HepG2 (cell line): Measurements from ENCODE around the gene ZNF500. TPM values are rescaled to one million over a fixed set of nuclear protein-coding genes. Genes with fewer than 3 reads are reported as not detected.

Experiments used
- ARNT ChIP-seq: fragments of 450-650 bp; IDR thresholded peaks from 2 replicates; pipeline ENCODE4 v1.6.1; 2017
- ATRX ChIP-seq: sonication (generic); formaldehyde crosslinking; IDR thresholded peaks from 2 replicates; pipeline ENCODE4 v1.4.0; 2020; ENCODE audit warnings: missing genetic modification reagents, borderline replicate concordance
- KAT2B ChIP-seq: fragments of 150-350 bp; IDR thresholded peaks from 2 replicates; pipeline ENCODE4 v1.6.1; 2014; ENCODE audit warnings: low read depth, low read length, borderline replicate concordance
- KLF15 ChIP-seq: sonication (generic); formaldehyde crosslinking; IDR thresholded peaks from 2 replicates; pipeline ENCODE4 v1.8.1; 2023; ENCODE audit warnings: borderline replicate concordance, mild to moderate bottlenecking, inconsistent platforms, missing genetic modification reagents, mixed read lengths
- RFXAP ChIP-seq: sonication (generic); formaldehyde crosslinking; IDR thresholded peaks from 2 replicates; pipeline ENCODE4 v1.4.0; 2020; ENCODE audit warnings: missing genetic modification reagents, borderline replicate concordance
- SNAPC2 ChIP-seq: sonication (generic); formaldehyde crosslinking; IDR thresholded peaks from 2 replicates; pipeline ENCODE4 v1.8.1; 2022; ENCODE audit warnings: mild to moderate bottlenecking, missing genetic modification reagents
- SP4 ChIP-seq: sonication (generic); formaldehyde crosslinking; IDR thresholded peaks from 2 replicates; pipeline ENCODE4 v1.8.1; 2023; ENCODE audit warnings: mild to moderate bottlenecking, missing genetic modification reagents
- TAF15 ChIP-seq: fragments of 200-400 bp; formaldehyde crosslinking; IDR thresholded peaks from one replicate; pipeline ENCODE4 v1.6.1; 2018; ENCODE audit warnings: mild to moderate bottlenecking, low read depth, low read length; ENCODE audit not compliant: poor library complexity, severe bottlenecking
- XRCC5 ChIP-seq: fragments of 200-400 bp; formaldehyde crosslinking; optimal IDR thresholded peaks from 2 replicates; pipeline ENCODE3; 2017; ENCODE audit warnings: mild to moderate bottlenecking, low read length
- ZFX ChIP-seq: sonication (generic); formaldehyde crosslinking; IDR thresholded peaks from 2 replicates; pipeline ENCODE4 v1.4.0; 2020; ENCODE audit warnings: mild to moderate bottlenecking, low read depth, missing genetic modification reagents, moderate library complexity
- ZMYM4 ChIP-seq: sonication (generic); formaldehyde crosslinking; IDR thresholded peaks from 2 replicates; pipeline ENCODE4 v1.8.1; 2023; ENCODE audit warnings: mild to moderate bottlenecking, missing genetic modification reagents
- ZNF430 ChIP-seq: sonication (generic); formaldehyde crosslinking; IDR thresholded peaks from 2 replicates; pipeline ENCODE4 v1.9.0; 2021; ENCODE audit warnings: mild to moderate bottlenecking, missing genetic modification reagents
- ZNF468 ChIP-seq: sonication (generic); formaldehyde crosslinking; IDR thresholded peaks from 2 replicates; pipeline ENCODE4 v1.8.0; 2022; ENCODE audit warnings: mild to moderate bottlenecking, moderate library complexity, missing genetic modification reagents
- ZNF496 ChIP-seq: sonication (generic); formaldehyde crosslinking; IDR thresholded peaks from 2 replicates; pipeline ENCODE4 v1.8.1; 2023; ENCODE audit warnings: mild to moderate bottlenecking, moderate library complexity, missing genetic modification reagents; ENCODE audit not compliant: insufficient replicate concordance
- ZNF629 ChIP-seq: sonication (generic); formaldehyde crosslinking; conservative IDR thresholded peaks from 2 replicates; pipeline ENCODE4 v1.5.0; 2020; ENCODE audit warnings: missing genetic modification reagents
- ZNF644 ChIP-seq: IDR thresholded peaks from 2 replicates; pipeline ENCODE4 v1.6.1; 2016; ENCODE audit warnings: low read depth
- polyA plus RNA-seq, 8 experiments: library from polyadenylated mRNA; depleted of rRNA in 3 of 8; stranded (reverse) in 7 of 8; unstranded in 1 of 8; fragments of >200 nt; fragmentation: Illumina TruSeq in 4 of 8; extraction: Trizol in 4 of 8; gene quantifications; 2 replicates each; pipeline versions ENCODE4 v1.2.1 to v1.2.3, GENCODE V29; 2011 to 2016; ENCODE audit warnings: low read depth in 4 of 8, missing spikeins in 1 of 8, mixed read lengths in 1 of 8; ENCODE audit not compliant: insufficient read depth in 1 of 8
- total RNA-seq, 5 experiments: library from RNA; depleted of rRNA; stranded (reverse); fragments of >200 nt; fragmentation: Illumina TruSeq; extraction: Trizol; gene quantifications; 2 replicates each; pipeline ENCODE4 v1.2.3, GENCODE V29; 2016; ENCODE audit warnings: low read depth in 1 of 5
- TF ChIP-seq, protein P1 (sequence below): sonication (generic); formaldehyde crosslinking; IDR thresholded peaks from 2 replicates; pipeline ENCODE4; 2020; ENCODE audit warnings: missing genetic modification reagents, mild to moderate bottlenecking, borderline replicate concordance
- TF ChIP-seq, protein P2 (sequence below): sonication (generic); IDR thresholded peaks from 2 replicates; pipeline ENCODE4 v1.6.1; 2016; ENCODE audit warnings: low read depth, borderline replicate concordance
- TF ChIP-seq, protein P3 (sequence below): IDR thresholded peaks from 2 replicates; pipeline ENCODE4 v1.6.1; 2016; ENCODE audit warnings: low read depth, borderline replicate concordance
- TF ChIP-seq, protein P4 (sequence below): IDR thresholded peaks from 2 replicates; pipeline ENCODE4 v1.6.1; 2016; ENCODE audit warnings: missing compliant biosample characterization, missing genetic modification reagents, borderline replicate concordance
- TF ChIP-seq, protein P5 (sequence below): sonication (generic); formaldehyde crosslinking; IDR thresholded peaks from 2 replicates; pipeline ENCODE4 v1.5.0; 2020; ENCODE audit warnings: mild to moderate bottlenecking, low read depth, missing genetic modification reagents, borderline replicate concordance
- TF ChIP-seq, protein P6 (sequence below): sonication (generic); formaldehyde crosslinking; IDR thresholded peaks from 2 replicates; pipeline ENCODE4 v1.4.0; 2020; ENCODE audit warnings: missing genetic modification reagents
- TF ChIP-seq, protein P7 (sequence below): IDR thresholded peaks from 2 replicates; pipeline ENCODE4 v1.6.1; 2016; ENCODE audit warnings: mild to moderate bottlenecking, missing biosample characterization, missing genetic modification reagents

Gene ZNF500
- total and polyA plus RNA-seq, 2 of the 13 experiments (the other 11 are each of a cell fraction or from before 2014, with no cell fraction given) = 6.1 to 12.2 TPM

DNA sequence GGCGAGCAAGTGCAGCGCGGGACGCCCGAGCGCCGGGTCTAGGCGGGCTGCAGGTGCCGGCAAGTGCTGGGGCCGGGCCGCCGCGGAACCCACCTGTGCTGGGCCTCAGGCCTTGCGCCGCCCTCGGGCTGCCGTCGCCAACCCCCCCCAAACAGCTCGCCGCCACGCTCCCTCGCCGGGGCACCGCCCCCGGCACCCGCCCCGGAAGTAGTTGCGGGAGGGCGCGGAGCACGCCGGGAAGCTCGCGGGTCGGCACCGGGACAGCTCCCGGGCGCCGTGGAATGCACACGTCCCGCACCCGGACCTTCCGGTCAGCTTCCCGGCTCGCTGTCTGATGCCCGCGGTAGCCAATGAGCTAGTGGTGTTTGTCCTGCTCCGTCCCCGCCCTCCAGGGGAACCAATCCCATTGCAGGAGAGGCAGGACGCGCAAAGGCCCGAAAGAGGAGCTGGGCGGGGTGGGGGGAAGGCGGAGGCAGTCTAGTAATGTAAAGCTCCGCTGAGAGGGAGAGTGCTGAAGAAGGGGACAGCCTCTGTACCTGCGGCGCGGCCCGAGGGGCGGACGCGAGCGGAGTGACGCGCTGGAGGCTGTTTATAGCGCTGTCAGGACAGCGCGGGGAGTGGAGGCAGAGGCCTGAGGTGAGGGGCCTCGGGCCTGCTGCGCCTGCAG is 32.8 kb downstream of the ZNF500 start, which contains the start of the genes ANKS3 and DNAAF8 (continued):
- TF ChIP-seq, protein P1, sequence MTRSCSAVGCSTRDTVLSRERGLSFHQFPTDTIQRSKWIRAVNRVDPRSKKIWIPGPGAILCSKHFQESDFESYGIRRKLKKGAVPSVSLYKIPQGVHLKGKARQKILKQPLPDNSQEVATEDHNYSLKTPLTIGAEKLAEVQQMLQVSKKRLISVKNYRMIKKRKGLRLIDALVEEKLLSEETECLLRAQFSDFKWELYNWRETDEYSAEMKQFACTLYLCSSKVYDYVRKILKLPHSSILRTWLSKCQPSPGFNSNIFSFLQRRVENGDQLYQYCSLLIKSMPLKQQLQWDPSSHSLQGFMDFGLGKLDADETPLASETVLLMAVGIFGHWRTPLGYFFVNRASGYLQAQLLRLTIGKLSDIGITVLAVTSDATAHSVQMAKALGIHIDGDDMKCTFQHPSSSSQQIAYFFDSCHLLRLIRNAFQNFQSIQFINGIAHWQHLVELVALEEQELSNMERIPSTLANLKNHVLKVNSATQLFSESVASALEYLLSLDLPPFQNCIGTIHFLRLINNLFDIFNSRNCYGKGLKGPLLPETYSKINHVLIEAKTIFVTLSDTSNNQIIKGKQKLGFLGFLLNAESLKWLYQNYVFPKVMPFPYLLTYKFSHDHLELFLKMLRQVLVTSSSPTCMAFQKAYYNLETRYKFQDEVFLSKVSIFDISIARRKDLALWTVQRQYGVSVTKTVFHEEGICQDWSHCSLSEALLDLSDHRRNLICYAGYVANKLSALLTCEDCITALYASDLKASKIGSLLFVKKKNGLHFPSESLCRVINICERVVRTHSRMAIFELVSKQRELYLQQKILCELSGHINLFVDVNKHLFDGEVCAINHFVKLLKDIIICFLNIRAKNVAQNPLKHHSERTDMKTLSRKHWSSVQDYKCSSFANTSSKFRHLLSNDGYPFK (CRISPR knock-in tag) = peak; percentile 59; the same call in 1 of the 2 replicates
- TF ChIP-seq ZNF468 (CRISPR knock-in tag) (no peak), ZMYM4 (peak; percentile 72), XRCC5 (no peak), ZNF496 (no peak), ZNF629 (CRISPR knock-in tag) (peak; percentile 28; the same call in 1 of the 2 replicates), ATRX (CRISPR knock-in tag) (no peak), SNAPC2 (CRISPR knock-in tag) (no peak), ARNT (no peak), RFXAP (CRISPR knock-in tag) (peak; percentile 89), ZFX (CRISPR knock-in tag) (peak; percentile 94), ZNF644 (no peak), SP4 (CRISPR knock-in tag) (peak; percentile 94), ZNF430 (CRISPR knock-in tag) (peak; percentile 87), KLF15 (CRISPR knock-in tag) (no peak), KAT2B (no peak), TAF15 (peak; percentile 35)
- TF ChIP-seq, protein P2, sequence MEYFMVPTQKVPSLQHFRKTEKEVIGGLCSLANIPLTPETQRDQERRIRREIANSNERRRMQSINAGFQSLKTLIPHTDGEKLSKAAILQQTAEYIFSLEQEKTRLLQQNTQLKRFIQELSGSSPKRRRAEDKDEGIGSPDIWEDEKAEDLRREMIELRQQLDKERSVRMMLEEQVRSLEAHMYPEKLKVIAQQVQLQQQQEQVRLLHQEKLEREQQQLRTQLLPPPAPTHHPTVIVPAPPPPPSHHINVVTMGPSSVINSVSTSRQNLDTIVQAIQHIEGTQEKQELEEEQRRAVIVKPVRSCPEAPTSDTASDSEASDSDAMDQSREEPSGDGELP = peak; percentile 51; the same call in 1 of the 2 replicates
- TF ChIP-seq, protein P3, sequence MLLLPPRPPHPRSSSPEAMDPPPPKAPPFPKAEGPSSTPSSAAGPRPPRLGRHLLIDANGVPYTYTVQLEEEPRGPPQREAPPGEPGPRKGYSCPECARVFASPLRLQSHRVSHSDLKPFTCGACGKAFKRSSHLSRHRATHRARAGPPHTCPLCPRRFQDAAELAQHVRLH (CRISPR knock-in tag) = 0 out of 2 replicates have a peak, but pooled peaks have one; percentile 42
- TF ChIP-seq, protein P4, sequence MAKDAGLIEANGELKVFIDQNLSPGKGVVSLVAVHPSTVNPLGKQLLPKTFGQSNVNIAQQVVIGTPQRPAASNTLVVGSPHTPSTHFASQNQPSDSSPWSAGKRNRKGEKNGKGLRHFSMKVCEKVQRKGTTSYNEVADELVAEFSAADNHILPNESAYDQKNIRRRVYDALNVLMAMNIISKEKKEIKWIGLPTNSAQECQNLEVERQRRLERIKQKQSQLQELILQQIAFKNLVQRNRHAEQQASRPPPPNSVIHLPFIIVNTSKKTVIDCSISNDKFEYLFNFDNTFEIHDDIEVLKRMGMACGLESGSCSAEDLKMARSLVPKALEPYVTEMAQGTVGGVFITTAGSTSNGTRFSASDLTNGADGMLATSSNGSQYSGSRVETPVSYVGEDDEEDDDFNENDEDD (CRISPR knock-in tag) = peak; percentile 76; the same call in 1 of the 2 replicates
- TF ChIP-seq, protein P5, sequence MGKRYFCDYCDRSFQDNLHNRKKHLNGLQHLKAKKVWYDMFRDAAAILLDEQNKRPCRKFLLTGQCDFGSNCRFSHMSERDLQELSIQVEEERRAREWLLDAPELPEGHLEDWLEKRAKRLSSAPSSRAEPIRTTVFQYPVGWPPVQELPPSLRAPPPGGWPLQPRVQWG (CRISPR knock-in tag) = no peak
- TF ChIP-seq, protein P6, sequence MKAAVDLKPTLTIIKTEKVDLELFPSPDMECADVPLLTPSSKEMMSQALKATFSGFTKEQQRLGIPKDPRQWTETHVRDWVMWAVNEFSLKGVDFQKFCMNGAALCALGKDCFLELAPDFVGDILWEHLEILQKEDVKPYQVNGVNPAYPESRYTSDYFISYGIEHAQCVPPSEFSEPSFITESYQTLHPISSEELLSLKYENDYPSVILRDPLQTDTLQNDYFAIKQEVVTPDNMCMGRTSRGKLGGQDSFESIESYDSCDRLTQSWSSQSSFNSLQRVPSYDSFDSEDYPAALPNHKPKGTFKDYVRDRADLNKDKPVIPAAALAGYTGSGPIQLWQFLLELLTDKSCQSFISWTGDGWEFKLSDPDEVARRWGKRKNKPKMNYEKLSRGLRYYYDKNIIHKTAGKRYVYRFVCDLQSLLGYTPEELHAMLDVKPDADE (CRISPR knock-in tag) = peak; percentile 86; the same call in 1 of the 2 replicates
- TF ChIP-seq, protein P7, sequence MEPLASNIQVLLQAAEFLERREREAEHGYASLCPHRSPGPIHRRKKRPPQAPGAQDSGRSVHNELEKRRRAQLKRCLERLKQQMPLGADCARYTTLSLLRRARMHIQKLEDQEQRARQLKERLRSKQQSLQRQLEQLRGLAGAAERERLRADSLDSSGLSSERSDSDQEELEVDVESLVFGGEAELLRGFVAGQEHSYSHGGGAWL (CRISPR knock-in tag) = peak; percentile 83
